Activated naive CD4-positive, alpha-beta T cell treated with anti-CD3 and anti-CD28 coated beads, Interleukin-2, amount 50 U/mL, for 16 hours (primary cell): ENCODE results near the gene CENPO.

Source experiments
- DNase-seq: peaks from one replicate; pipeline ENCODE4 v3.0.0-alpha.2; 2020

CENPO gene

GRCh38 chr2:24866946-24867345 lies 73.7 kb downstream of the CENPO start:
- DNase-seq, result no peak

- no peak for DNase-seq
Observed at GRCh38 chr2:24870440-24870839, 77.2 kb downstream of the CENPO start.

- DNase-seq, result no peak
Observed at GRCh38 chr2:24870891-24871705, 77.9 kb downstream of the CENPO start.

GRCh38 chr2:24871852-24872333 lies 78.7 kb downstream of the CENPO start:
- DNase-seq, result no peak
